ENCODE results near the gene RAB29. TPM values are rescaled to one million over a fixed set of nuclear protein-coding genes. Genes with fewer than 3 reads are reported as not detected.

Gene RAB29
- total RNA-seq, 2 donors from 2014 or later, result 7.6 to 11.2 TPM

GRCh38 chr1:205760606-205761005, 14.7 kb downstream of the RAB29 start:
- no peak overlapping the region for H3K4me3 ChIP-seq
- H3K9me3 ChIP-seq, result no peaks in the 10 kb centered on the region
- ATAC-seq (no peak), DNase-seq (no peak)
- H3K27me3 ChIP-seq, result no peaks in the 10 kb centered on the region
- 91% methylated on average over 3 of the region's 3 CpGs for WGBS, 2 donors
- H3K4me1 ChIP-seq, result no peaks in the 10 kb centered on the region
- no peaks in the 10 kb centered on the region for H3K36me3 ChIP-seq (replicated peaks in 1 of 2; ENCODE audit: insufficient read depth in 1 of 2, low read depth in 2 of 2)
- TF ChIP-seq CTCF (IDR thresholded peaks at IDR 0.05) (no peak), POLR2A (IDR thresholded peaks at IDR 0.05) (no peak)
- intact Hi-C loops (cut with DNase I), result no loop called here
- no peak overlapping the region for H3K27ac ChIP-seq

DNA sequence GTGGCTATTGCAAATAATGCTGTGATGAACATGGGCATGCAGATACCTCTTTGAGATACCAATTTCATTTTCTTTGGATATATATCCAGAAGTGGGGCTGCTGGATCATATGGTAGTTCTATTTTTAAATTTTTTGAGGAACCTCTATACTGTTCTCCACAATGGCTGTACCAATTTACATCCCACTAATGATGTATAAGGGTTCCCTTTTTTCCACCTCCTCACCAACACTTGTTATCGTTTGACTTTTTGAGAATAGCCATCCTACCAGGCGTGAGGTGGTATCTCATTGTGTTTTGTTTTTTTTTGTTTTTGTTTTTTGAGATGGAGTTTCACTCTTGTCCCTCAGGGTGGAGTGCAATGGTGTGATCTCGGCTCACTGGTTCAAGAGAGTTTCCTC, 18.7 kb downstream of the RAB29 start:
- DNase-seq (no peak), ATAC-seq (no peak)
- intact Hi-C loops (cut with DNase I), result no loop called here
- no peak overlapping the region for H3K27ac ChIP-seq
- H3K36me3 ChIP-seq (replicated peaks in 1 of 2; ENCODE audit: insufficient read depth in 1 of 2, low read depth in 2 of 2), result no peaks in the 10 kb centered on the region
- no peak overlapping the region for H3K4me3 ChIP-seq
- H3K27me3 ChIP-seq, result no peaks in the 10 kb centered on the region
- no peak for TF ChIP-seq CTCF (IDR thresholded peaks at IDR 0.05)
- TF ChIP-seq POLR2A (IDR thresholded peaks at IDR 0.05), result no peak
- H3K4me1 ChIP-seq, result no peaks in the 10 kb centered on the region
- no peaks in the 10 kb centered on the region for H3K9me3 ChIP-seq
- WGBS, 2 donors, result 88 to 90% methylated on average over 3 of the region's 3 CpGs

DNA sequence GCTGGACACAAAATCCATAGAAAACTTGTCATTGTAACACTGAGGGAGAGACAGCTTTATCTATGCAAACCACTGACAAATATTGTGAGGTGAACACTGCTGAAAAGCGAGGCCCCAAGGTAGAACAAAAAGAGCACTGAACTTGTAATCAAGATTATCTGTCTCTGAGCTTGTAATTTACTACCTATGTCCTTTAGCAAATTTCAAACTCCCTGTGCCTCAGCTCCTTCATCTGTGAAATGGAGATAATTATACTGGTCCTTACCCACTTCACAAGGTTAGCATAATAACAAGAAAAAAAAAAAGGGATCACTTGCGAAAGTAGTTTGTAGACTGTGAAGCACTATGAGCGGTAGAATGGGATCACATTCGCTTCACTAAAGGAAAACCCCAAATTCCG, 20.4 kb downstream of the RAB29 start:
- no peaks in the 10 kb centered on the region for H3K27me3 ChIP-seq
- WGBS, 2 donors, result 67 to 73% methylated on average over 5 of the region's 5 CpGs

GRCh38 chr1:205751036-205751651, 24.1 kb downstream of the RAB29 start:
- intact Hi-C loops (cut with DNase I), result no loop called here
- DNase-seq, result no peak
- no peaks in the 10 kb centered on the region for H3K9me3 ChIP-seq
- no peak for TF ChIP-seq CTCF (IDR thresholded peaks at IDR 0.05)
- no peak for TF ChIP-seq POLR2A (IDR thresholded peaks at IDR 0.05)
- no peaks in the 10 kb centered on the region for H3K27me3 ChIP-seq
- 69 to 72% methylated on average over 13 of the region's 13 CpGs for whole genome bisulfite sequencing, 2 donors
- H3K27ac ChIP-seq, result no peak overlapping the region
- H3K4me1 ChIP-seq, result peaks cover 19% of the 10 kb centered on the region
- no peak for ATAC-seq
- H3K4me3 ChIP-seq, result no peak overlapping the region
- no peaks in the 10 kb centered on the region for H3K36me3 ChIP-seq (replicated peaks in 1 of 2; ENCODE audit: insufficient read depth in 1 of 2, low read depth in 2 of 2)

More for the DNA sequence above, 20.4 kb downstream of the RAB29 start:
- Histone ChIP-seq H3K9me3 (no peaks in the 10 kb centered on the region), H3K4me1 (no peaks in the 10 kb centered on the region), H3K27ac (no peak overlapping the region), H3K36me3 (replicated peaks in 1 of 2; ENCODE audit: insufficient read depth in 1 of 2, low read depth in 2 of 2) (no peaks in the 10 kb centered on the region), H3K4me3 (no peak overlapping the region)
- intact Hi-C loops (cut with DNase I), result no loop called here
- no peak for ATAC-seq
- DNase-seq, result no peak
- TF ChIP-seq CTCF (IDR thresholded peaks at IDR 0.05), result no peak
- TF ChIP-seq POLR2A (IDR thresholded peaks at IDR 0.05), result no peak

Measured in body of pancreas (tissue), 4 donors.